Chondrocyte (in vitro differentiated cells): ENCODE data around the gene NR2C1. TPM values are rescaled to one million over a fixed set of nuclear protein-coding genes. Genes with fewer than 3 reads are reported as not detected.

Source experiments
- DNase-seq: peaks from one replicate; pipeline ENCODE4 v3.0.0; 2021; ENCODE audit warnings: mixed read lengths, low spot score
- H3K27ac Mint-ChIP-seq: one replicate; pipeline ENCODE4 v1.8.0; 2021; ENCODE audit warnings: mild to moderate bottlenecking, moderate library complexity, mixed read lengths; ENCODE audit not compliant: unreplicated experiment
- H3K27me3 Mint-ChIP-seq: 2 replicates; pipeline ENCODE4 v1.8.0; 2021; ENCODE audit warnings: low read depth, mixed read lengths
- H3K36me3 Mint-ChIP-seq: 2 replicates; pipeline ENCODE4 v1.8.0; 2021; ENCODE audit warnings: low read depth, mixed read lengths
- H3K4me1 Mint-ChIP-seq: 2 replicates; pipeline ENCODE4 v1.8.0; 2021; ENCODE audit warnings: low read depth, mild to moderate bottlenecking, mixed read lengths
- H3K4me3 Mint-ChIP-seq: one replicate; pipeline ENCODE4 v1.8.0; 2021; ENCODE audit warnings: mild to moderate bottlenecking, moderate library complexity, mixed read lengths; ENCODE audit not compliant: unreplicated experiment
- H3K9me3 Mint-ChIP-seq: 2 replicates; pipeline ENCODE4 v1.8.0; 2021; ENCODE audit warnings: low read depth, mixed read lengths
- CTCF ChIP-seq: fragments of 200-600 bp; sonication (generic); IDR thresholded peaks from 2 replicates; pipeline ENCODE4 v1.5.0; 2021; ENCODE audit warnings: antibody characterized with exemption, mild to moderate bottlenecking, moderate library complexity
- total RNA-seq: library from RNA; stranded (reverse); gene quantifications from 3 replicates; pipeline ENCODE4 v1.2.1, GENCODE V29; 2021

Gene NR2C1
- total RNA-seq, 1 donor from 2014 or later: 29.7 TPM

- H3K36me3 Mint-ChIP-seq: peaks cover 17% of the 10 kb centered on the region
- no peak overlapping the region for H3K4me3 Mint-ChIP-seq
- no peaks in the 10 kb centered on the region for H3K4me1 Mint-ChIP-seq
- H3K9me3 Mint-ChIP-seq: no peaks in the 10 kb centered on the region
- no peaks in the 10 kb centered on the region for H3K27me3 Mint-ChIP-seq
- DNase-seq: no peak
- no peak for TF ChIP-seq CTCF
- H3K27ac Mint-ChIP-seq: no peak overlapping the region
Observed at GRCh38 chr12:95055057-95055456, 18.4 kb downstream of the NR2C1 start.

GRCh38 chr12:95054206-95054605 is 19.2 kb downstream of the NR2C1 start:
- Mint-ChIP-seq H3K27me3 (no peaks in the 10 kb centered on the region), H3K27ac (no peak overlapping the region), H3K36me3 (peaks cover 17% of the 10 kb centered on the region), H3K4me3 (no peak overlapping the region), H3K9me3 (no peaks in the 10 kb centered on the region), H3K4me1 (no peaks in the 10 kb centered on the region)
- TF ChIP-seq CTCF: no peak
- no peak for DNase-seq

GRCh38 chr12:95051241-95051640 is 22.2 kb downstream of the NR2C1 start:
- DNase-seq: no peak
- no peaks in the 10 kb centered on the region for H3K4me1 Mint-ChIP-seq
- no peaks in the 10 kb centered on the region for H3K9me3 Mint-ChIP-seq
- no peak overlapping the region for H3K27ac Mint-ChIP-seq
- TF ChIP-seq CTCF: no peak
- no peaks in the 10 kb centered on the region for H3K27me3 Mint-ChIP-seq
- H3K4me3 Mint-ChIP-seq: no peak overlapping the region
- peaks cover 20% of the 10 kb centered on the region for H3K36me3 Mint-ChIP-seq

GRCh38 chr12:95037906-95038305 is 35.5 kb downstream of the NR2C1 start:
- Mint-ChIP-seq H3K4me3 (no peak overlapping the region), H3K27me3 (no peaks in the 10 kb centered on the region)
- DNase-seq: no peak

GRCh38 chr12:95034750-95035149 is 38.7 kb downstream of the NR2C1 start:
- TF ChIP-seq CTCF: no peak
- no peaks in the 10 kb centered on the region for H3K9me3 Mint-ChIP-seq
- peaks cover 8% of the 10 kb centered on the region for H3K36me3 Mint-ChIP-seq
- no peaks in the 10 kb centered on the region for H3K27me3 Mint-ChIP-seq
- DNase-seq: no peak
- H3K4me3 Mint-ChIP-seq: no peak overlapping the region
- no peak overlapping the region for H3K27ac Mint-ChIP-seq
- no peaks in the 10 kb centered on the region for H3K4me1 Mint-ChIP-seq

More at GRCh38 chr12:95037906-95038305, 35.5 kb downstream of the NR2C1 start:
- Mint-ChIP-seq H3K9me3 (no peaks in the 10 kb centered on the region), H3K27ac (no peak overlapping the region), H3K36me3 (peaks cover 8% of the 10 kb centered on the region), H3K4me1 (no peaks in the 10 kb centered on the region)
- TF ChIP-seq CTCF: no peak
